Measurements from ENCODE around the gene NTM.

- TF ChIP-seq ELF4 (IDR thresholded peaks at IDR 0.05), result no peak
- no peak for TF ChIP-seq FOXA1 (IDR thresholded peaks at IDR 0.05)
- TF ChIP-seq BHLHE40 (IDR thresholded peaks at IDR 0.05; ENCODE audit: borderline replicate concordance), result no peak
- TF ChIP-seq SUZ12 (IDR thresholded peaks at IDR 0.05), result no peak
- no peak for TF ChIP-seq L3MBTL2 (conservative IDR thresholded peaks at IDR 0.05)
- TF ChIP-seq FOXM1 (IDR thresholded peaks at IDR 0.05; ENCODE audit: borderline replicate concordance), result no peak
- no peak for TF ChIP-seq CTBP1 (IDR thresholded peaks at IDR 0.05; ENCODE audit: borderline replicate concordance)
These were observed 93.4 kb downstream of the NTM start for GRCh38 chr11:131463649-131464425.
